Loucy (cell line): ENCODE data around the gene POMT2.

Source experiments
- H2AFZ ChIP-seq: fragments of 200-600 bp; sonication (generic); 2 replicates; pipeline ENCODE4 v1.6.0; 2016; ENCODE audit warnings: antibody characterized with exemption, mild to moderate bottlenecking, low read length, moderate library complexity
- H3F3A ChIP-seq: fragments of 200-600 bp; 2 replicates; pipeline ENCODE4 v1.6.0; 2016; ENCODE audit warnings: antibody characterized with exemption, low read depth, mild to moderate bottlenecking
- H3K27me3 ChIP-seq: fragments of 200-600 bp; sonication (generic); 2 replicates; pipeline ENCODE4 v1.6.1; 2014; ENCODE audit warnings: low read length, mild to moderate bottlenecking; ENCODE audit not compliant: insufficient read depth, poor library complexity, severe bottlenecking
- H3K36me3 ChIP-seq: fragments of 200-600 bp; sonication (generic); 2 replicates; pipeline ENCODE4 v1.6.1; 2016; ENCODE audit warnings: low read length; ENCODE audit not compliant: insufficient read depth
- H3K4me1 ChIP-seq: fragments of 200-600 bp; sonication (generic); 2 replicates; pipeline ENCODE4 v1.5.1; 2014; ENCODE audit warnings: low read length, mild to moderate bottlenecking; ENCODE audit not compliant: insufficient read depth, poor library complexity, severe bottlenecking
- H3K4me2 ChIP-seq: fragments of 200-600 bp; sonication (generic); 2 replicates; pipeline ENCODE4 v1.6.0; 2014; ENCODE audit warnings: antibody characterized with exemption, low read length, low read depth, mild to moderate bottlenecking; ENCODE audit not compliant: poor library complexity, severe bottlenecking
- H3K4me3 ChIP-seq: fragments of 200-600 bp; sonication (generic); 2 replicates; pipeline ENCODE4 v1.5.1; 2014; ENCODE audit warnings: low read length, mild to moderate bottlenecking, mixed read lengths; ENCODE audit not compliant: poor library complexity, severe bottlenecking
- H3K79me2 ChIP-seq: fragments of 200-600 bp; sonication (generic); 2 replicates; pipeline ENCODE4 v1.6.1; 2014; ENCODE audit warnings: low read length; ENCODE audit not compliant: insufficient read depth
- H3K9ac ChIP-seq: fragments of 200-600 bp; sonication (generic); 2 replicates; pipeline ENCODE4 v1.6.0; 2014; ENCODE audit warnings: mild to moderate bottlenecking, low read depth, low read length, moderate library complexity; ENCODE audit not compliant: poor library complexity, severe bottlenecking
- H3K9me2 ChIP-seq: fragments of 200-600 bp; sonication (generic); replicated peaks from 2 replicates; pipeline ENCODE4 v1.6.1; 2016; ENCODE audit warnings: low read depth, low read length, mixed read lengths
- H3K9me3 ChIP-seq: fragments of 200-600 bp; sonication (generic); 2 replicates; pipeline ENCODE4 v1.6.1; 2014; ENCODE audit warnings: mild to moderate bottlenecking, antibody characterized with exemption, low read length, low read depth; ENCODE audit not compliant: insufficient read depth
- H4K20me1 ChIP-seq: fragments of 200-600 bp; sonication (generic); 2 replicates; pipeline ENCODE4 v1.6.0; 2014; ENCODE audit warnings: antibody characterized with exemption, low read length, mild to moderate bottlenecking; ENCODE audit not compliant: insufficient read depth, poor library complexity, severe bottlenecking
- CTCF ChIP-seq: fragments of 200-600 bp; sonication (generic); conservative IDR thresholded peaks from 2 replicates; pipeline ENCODE4 v1.5.1; 2014; ENCODE audit warnings: mild to moderate bottlenecking, antibody characterized with exemption, low read length
- EZH2phosphoT487 ChIP-seq: fragments of 200-600 bp; IDR thresholded peaks from 2 replicates; pipeline ENCODE4 v1.6.1; 2018; ENCODE audit warnings: antibody characterized with exemption, mild to moderate bottlenecking, moderate library complexity, borderline replicate concordance

Gene POMT2

DNA sequence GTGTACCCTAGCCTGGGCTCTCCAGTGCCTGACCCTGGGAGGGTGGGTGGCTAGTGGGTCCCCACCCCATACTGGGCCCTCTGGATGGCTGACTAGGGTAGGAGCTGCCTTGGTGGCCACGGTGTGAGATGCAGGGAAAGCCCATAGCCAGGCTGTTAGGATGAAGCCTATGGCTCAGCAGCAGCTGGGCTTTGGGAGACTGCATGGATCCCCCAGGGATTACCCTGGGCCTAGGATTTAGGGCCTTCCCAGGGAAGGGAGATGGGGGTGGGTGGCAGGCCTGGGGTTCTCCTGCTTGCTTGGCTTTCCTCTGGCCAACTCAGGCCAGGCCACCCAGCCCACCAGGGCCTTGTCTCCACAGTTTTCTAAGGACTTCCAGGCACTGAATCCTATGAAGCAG lies 6.4 kb upstream of the POMT2 start:
- Histone ChIP-seq H2AFZ (no peak overlapping the region), H3K36me3 (no peaks in the 10 kb centered on the region), H3K79me2 (0 out of 2 replicates have a peak, but pooled peaks cover 2% of the 10 kb centered on the region), H3K9ac (no peak overlapping the region), H4K20me1 (no peaks in the 10 kb centered on the region), H3K9me3 (no peaks in the 10 kb centered on the region), H3K9me2 (no peaks in the 10 kb centered on the region), H3K27me3 (no peaks in the 10 kb centered on the region), H3K4me1 (peaks cover 8% of the 10 kb centered on the region), H3K4me3 (no peak overlapping the region), H3K4me2 (no peak overlapping the region), H3F3A (no peaks in the 10 kb centered on the region)
- TF ChIP-seq EZH2phosphoT487: no peak
- TF ChIP-seq CTCF: no peak

- Histone ChIP-seq H3K79me2 (0 out of 2 replicates have a peak, but pooled peaks cover 4% of the 10 kb centered on the region), H2AFZ (no peak overlapping the region), H3K4me2 (no peak overlapping the region), H4K20me1 (no peaks in the 10 kb centered on the region), H3K9ac (no peak overlapping the region), H3K27me3 (no peaks in the 10 kb centered on the region), H3F3A (no peaks in the 10 kb centered on the region), H3K36me3 (no peaks in the 10 kb centered on the region), H3K4me1 (peaks cover 12% of the 10 kb centered on the region), H3K9me3 (no peaks in the 10 kb centered on the region), H3K9me2 (no peaks in the 10 kb centered on the region), H3K4me3 (no peak overlapping the region)
- TF ChIP-seq EZH2phosphoT487 (no peak), CTCF (no peak)
Observed at GRCh38 chr14:77325746-77326094, 5.0 kb upstream of the POMT2 start.

DNA sequence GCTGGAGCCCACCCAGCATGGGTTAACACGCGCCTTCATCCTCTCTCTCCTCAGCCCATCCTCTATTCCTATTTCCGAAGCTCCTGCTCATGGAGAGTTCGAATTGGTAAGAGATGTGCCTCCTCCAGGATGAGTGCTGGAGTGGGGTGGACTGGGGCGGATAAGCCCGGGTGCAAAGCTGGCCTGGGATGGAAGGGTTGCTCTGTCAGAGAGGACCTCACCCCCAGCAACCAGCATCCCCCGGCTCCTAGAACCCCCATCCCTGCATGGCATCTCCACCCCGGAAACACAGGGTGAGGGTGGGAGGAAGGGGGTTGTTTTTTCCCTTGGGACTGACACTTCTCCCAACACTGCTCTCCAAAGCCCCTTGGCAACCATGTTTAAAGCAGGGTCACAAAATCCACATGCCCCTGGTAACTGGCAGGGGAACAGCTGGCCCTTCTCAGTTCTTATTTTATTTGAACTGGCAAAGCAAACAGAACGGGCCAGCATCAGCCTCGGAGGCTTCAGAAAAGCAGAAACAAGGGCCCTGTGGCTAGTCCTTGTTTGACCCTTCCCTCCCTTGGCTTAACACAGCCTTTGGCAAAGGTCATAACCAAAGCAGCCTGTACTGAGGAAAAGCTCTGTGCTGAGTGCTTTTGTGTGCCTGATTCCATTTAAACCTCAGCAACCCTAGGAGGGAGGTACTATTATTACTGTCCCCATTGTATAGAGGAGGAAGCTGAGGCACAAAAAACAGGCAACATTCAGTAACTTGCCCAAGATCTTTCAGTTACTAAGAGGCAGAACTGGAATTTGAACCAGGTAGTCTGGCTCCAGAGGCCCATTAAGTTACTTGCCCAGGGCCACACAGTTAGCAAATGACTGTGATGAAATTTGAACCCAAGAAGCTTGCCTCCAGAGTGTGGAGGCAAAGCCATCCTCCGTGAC lies 4.4 kb upstream of the POMT2 start:
- H3K4me3 ChIP-seq: no peak overlapping the region
- H3K9me3 ChIP-seq: no peaks in the 10 kb centered on the region
- H4K20me1 ChIP-seq: peaks cover 3% of the 10 kb centered on the region
- H3K27me3 ChIP-seq: no peaks in the 10 kb centered on the region
- no peaks in the 10 kb centered on the region for H3K9me2 ChIP-seq
- H3F3A ChIP-seq: no peaks in the 10 kb centered on the region
- no peak for TF ChIP-seq EZH2phosphoT487
- no peak for TF ChIP-seq CTCF
- H3K36me3 ChIP-seq: no peaks in the 10 kb centered on the region
- H3K79me2 ChIP-seq: 0 out of 2 replicates have a peak, but pooled peaks cover 4% of the 10 kb centered on the region
- no peak overlapping the region for H3K4me2 ChIP-seq
- no peak overlapping the region for H2AFZ ChIP-seq
- peaks cover 12% of the 10 kb centered on the region for H3K4me1 ChIP-seq
- no peak overlapping the region for H3K9ac ChIP-seq
